Ectodermal cell (in vitro differentiated cells): Measurements from ENCODE around the gene APLF.
"Not testable (repeated sequence)": the region's sequence is repeated elsewhere in the genome, so short reads cannot be mapped to it uniquely, and the experiment has no call there.

Experiments
- H3K27ac ChIP-seq: 2 replicates; pipeline ENCODE4 v1.7.0; 2013; ENCODE audit warnings: mild to moderate bottlenecking, low read depth, low read length; ENCODE audit not compliant: insufficient read depth, poor library complexity, severe bottlenecking
- H3K27me3 ChIP-seq: 2 replicates; pipeline ENCODE4 v1.7.0; 2013; ENCODE audit warnings: mild to moderate bottlenecking, low read length; ENCODE audit not compliant: insufficient read depth, control insufficient read depth, poor library complexity, severe bottlenecking
- H3K36me3 ChIP-seq: one replicate; pipeline ENCODE4 v1.7.0; 2013; ENCODE audit warnings: low read length; ENCODE audit not compliant: control insufficient read depth, insufficient read depth
- H3K4me1 ChIP-seq: one replicate; pipeline ENCODE4 v1.7.0; 2013; ENCODE audit warnings: low read length; ENCODE audit not compliant: control insufficient read depth, insufficient read depth
- H3K4me3 ChIP-seq: 2 replicates; pipeline ENCODE4 v1.7.0; 2013; ENCODE audit warnings: low read depth, low read length, control low read depth; ENCODE audit not compliant: insufficient read depth
- H3K9me3 ChIP-seq: 2 replicates; pipeline ENCODE4 v1.7.0; 2013; ENCODE audit warnings: mild to moderate bottlenecking, low read length, moderate library complexity; ENCODE audit not compliant: control insufficient read depth
- WGBS, 2 experiments: methylation state at CpG; one replicate each; pipeline ENCODE4 v1.1.7; 2013; ENCODE audit warnings: missing lambda C conversion rate in 2 of 2; 5-methylcytosine and 5-hydroxymethylcytosine counted together

Gene APLF

DNA sequence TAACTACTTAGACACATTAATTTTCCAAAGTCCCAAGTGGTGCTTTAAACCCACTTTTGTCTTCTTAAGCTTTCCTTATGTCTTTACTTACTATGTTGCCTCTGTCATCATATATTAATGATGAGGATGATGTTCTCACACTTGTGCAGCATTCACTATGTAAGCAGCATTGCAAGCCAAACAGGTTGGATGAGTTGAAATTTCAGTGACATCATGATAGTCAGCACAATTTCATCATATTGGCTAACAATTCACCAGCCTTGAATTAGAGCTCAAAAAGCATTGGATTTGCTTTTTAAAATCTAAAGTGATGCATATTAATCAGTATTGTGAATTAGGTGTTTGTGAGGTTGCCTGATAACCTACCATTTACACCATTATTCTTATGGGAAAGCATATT is 7.7 kb downstream of the APLF start:
- Histone ChIP-seq H3K27me3 (no peaks in the 10 kb centered on the region), H3K36me3 (no peaks in the 10 kb centered on the region), H3K27ac (no peak overlapping the region), H3K9me3 (no peaks in the 10 kb centered on the region), H3K4me1 (no peaks in the 10 kb centered on the region), H3K4me3 (no peak overlapping the region)

DNA sequence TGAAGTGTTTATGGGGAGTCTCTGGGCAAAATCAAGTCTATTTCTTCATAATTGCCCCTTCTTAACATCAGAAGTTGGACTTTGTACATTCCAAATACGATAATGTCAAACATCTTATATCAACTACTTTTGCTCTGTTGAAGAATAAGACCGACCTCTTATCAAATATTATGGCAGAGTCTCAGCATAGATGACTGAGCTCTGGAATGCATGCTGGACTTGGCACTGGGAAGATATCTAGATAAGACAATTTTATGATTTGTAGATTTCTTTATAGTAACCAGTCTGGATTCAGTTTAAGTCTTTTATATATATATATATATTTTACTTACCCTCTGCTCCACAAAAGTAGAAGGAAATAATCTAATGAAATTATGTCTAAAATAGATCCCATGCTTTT is 8.2 kb downstream of the APLF start:
- Histone ChIP-seq H3K27ac (no peak overlapping the region), H3K4me1 (no peaks in the 10 kb centered on the region), H3K9me3 (no peaks in the 10 kb centered on the region), H3K36me3 (no peaks in the 10 kb centered on the region), H3K27me3 (no peaks in the 10 kb centered on the region), H3K4me3 (no peak overlapping the region)
- 93 to 98% methylated on average over 2 of the region's 2 CpGs for WGBS, 2 experiments

DNA sequence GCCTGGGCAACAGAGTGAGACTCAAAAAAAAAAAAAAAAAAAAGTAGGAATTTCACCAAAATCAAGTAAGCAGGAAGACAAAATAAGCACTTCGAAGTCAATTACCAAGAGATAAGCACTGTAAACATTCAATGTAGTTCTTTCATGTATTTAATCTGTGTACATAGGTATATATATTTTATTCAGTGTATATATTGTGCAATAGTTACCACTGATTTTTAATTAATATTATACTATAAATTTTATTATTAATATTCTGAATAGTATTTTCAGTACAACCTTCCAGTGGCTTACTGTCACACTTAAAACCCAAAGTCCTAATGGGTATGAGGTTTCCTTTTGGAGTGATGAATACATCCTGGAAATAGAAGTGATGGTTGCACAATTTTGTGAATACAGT is 9.1 kb downstream of the APLF start:
- H3K36me3 ChIP-seq, result no peaks in the 10 kb centered on the region
- H3K27ac ChIP-seq, result no peak overlapping the region
- H3K4me1 ChIP-seq, result no peaks in the 10 kb centered on the region
- H3K27me3 ChIP-seq, result no peaks in the 10 kb centered on the region
- no peaks in the 10 kb centered on the region for H3K9me3 ChIP-seq
- no peak overlapping the region for H3K4me3 ChIP-seq
- no CpG with 5 or more reads among the region's 1 CpG for WGBS, 2 experiments

DNA sequence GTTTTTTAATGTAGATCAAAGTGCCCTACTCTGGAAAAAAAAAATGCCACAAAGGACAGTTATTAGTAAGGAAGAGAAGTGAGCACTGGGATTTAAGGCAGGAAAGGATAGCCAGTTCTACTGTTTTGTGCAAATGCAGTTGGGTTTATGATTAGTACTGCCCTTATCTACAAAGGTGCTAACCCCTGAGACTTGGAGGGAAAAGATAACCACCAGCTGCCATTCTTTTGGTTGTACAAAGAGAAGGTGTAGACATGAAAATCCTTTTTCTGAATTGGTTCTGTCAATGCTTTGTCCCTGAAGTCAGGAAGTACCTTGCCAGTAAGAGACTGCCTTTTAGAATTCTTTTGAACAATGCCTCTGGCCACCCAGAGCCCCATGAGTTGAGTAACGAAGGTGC is 11.3 kb downstream of the APLF start:
- Histone ChIP-seq H3K4me3 (no peak overlapping the region), H3K36me3 (no peaks in the 10 kb centered on the region), H3K4me1 (no peaks in the 10 kb centered on the region), H3K27me3 (no peaks in the 10 kb centered on the region), H3K27ac (no peak overlapping the region), H3K9me3 (no peaks in the 10 kb centered on the region)
- WGBS, 2 experiments, result 100% methylated on average over 1 of the region's 1 CpG; no CpG with 5 or more reads in 1 of the 2 experiments

DNA sequence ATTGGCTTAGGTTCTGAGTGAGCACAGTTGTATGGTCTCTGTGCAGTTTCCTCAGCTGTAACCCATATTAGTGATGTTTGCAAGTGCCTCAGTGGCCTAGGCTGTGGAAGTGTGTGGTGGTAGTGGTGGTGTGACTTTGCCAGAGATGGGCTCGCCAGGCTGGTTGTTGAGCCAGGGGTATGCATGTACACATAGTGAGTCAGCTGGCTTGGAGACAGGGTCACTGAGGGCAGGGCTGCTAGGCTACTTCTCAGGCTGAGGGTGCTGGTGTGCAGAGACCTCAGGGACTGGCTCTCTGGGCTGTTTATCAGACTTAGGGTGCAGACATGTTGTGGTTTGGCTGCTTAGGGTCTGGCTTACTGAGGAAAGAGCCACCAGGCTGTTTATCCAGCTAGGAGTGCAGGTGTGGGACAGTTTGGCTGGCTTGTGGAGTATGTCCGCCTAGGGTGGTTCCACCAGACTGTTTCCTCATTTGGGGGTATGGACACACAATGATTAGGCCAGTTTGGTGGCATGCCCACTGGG is 15.0 kb downstream of the APLF start:
- no peaks in the 10 kb centered on the region for H3K9me3 ChIP-seq
- no peaks in the 10 kb centered on the region for H3K4me1 ChIP-seq
- H3K27me3 ChIP-seq, result no peaks in the 10 kb centered on the region
- H3K36me3 ChIP-seq, result no peaks in the 10 kb centered on the region
- 89 to 91% methylated on average over 2 of the region's 2 CpGs for WGBS, 2 experiments
- no peak overlapping the region for H3K27ac ChIP-seq
- no peak overlapping the region for H3K4me3 ChIP-seq

DNA sequence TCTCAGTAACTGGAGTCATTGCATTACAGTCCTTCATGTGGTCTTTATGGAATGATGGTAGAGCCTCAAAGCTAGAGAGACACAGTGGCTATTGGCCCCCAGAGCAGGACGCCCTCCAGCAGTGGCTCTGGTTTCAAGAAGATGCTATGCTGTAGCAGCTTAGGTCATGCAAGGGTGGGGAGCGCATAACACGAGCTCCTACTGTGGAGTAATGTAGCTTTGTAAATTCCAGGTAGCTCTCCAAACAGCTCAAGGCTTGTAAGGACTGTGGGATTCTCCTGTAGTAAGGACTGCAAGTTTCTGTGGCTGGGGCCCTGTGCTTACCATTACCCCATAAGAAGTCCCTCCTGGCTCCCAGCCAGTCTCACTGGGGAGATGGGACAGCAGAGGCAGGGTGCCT is 15.6 kb downstream of the APLF start:
- Histone ChIP-seq H3K27me3 (no peaks in the 10 kb centered on the region), H3K27ac (no peak overlapping the region), H3K4me1 (no peaks in the 10 kb centered on the region), H3K36me3 (no peaks in the 10 kb centered on the region), H3K4me3 (no peak overlapping the region), H3K9me3 (no peaks in the 10 kb centered on the region)
- 83 to 87% methylated on average over 3 of the region's 3 CpGs for WGBS, 2 experiments

DNA sequence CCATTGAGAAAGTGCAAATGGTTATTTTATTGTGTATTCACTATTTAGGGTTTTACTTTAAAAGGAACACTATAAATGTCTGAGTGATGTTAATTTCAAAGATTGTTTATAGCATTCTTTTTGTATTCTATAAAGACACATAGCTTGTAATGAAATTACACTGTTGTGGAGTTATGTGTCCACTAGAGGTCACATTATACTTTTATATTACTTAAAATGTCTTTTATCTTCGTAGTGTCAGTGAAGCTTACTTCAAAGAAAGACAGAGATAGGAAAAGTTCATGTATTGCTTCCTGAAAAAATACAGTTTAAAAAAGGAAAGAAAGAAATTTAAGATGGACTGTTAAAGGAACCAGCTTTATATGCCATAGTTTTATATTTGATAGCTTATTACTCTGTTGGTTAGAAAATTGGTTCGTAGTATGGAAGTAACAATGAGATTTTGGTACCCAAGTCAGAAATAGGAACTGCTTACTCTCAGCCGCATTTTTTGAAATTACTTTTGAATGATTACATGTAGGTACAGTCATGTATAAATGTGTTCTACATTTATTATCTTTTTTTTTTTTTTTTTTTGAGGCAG is 20.5 kb downstream of the APLF start:
- H3K36me3 ChIP-seq, result no peaks in the 10 kb centered on the region
- H3K27me3 ChIP-seq, result no peaks in the 10 kb centered on the region
- no peaks in the 10 kb centered on the region for H3K9me3 ChIP-seq
- no peak overlapping the region for H3K27ac ChIP-seq
- WGBS, 2 experiments, result 51 to 81% methylated on average over 2 to 3 of the region's 3 CpGs
- no peaks in the 10 kb centered on the region for H3K4me1 ChIP-seq
- H3K4me3 ChIP-seq, result no peak overlapping the region

DNA sequence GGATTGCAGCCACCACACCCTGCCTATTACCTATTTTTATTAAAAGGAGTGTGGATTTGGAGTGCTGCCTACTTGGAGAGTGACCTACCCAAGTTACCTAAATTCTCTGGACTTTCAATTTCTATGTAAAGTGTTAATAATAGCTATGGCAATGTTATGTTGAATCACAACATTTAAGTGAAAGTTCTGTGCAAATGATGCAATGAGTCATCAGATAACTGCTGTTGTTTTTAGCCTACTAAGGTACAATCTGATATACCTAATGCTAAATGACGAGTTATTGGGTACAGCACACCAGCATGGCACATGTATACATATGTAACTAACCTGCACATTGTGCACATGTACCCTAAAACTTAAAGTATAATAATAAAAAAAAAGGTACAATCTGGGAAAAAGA is 21.2 kb downstream of the APLF start:
- H3K36me3 ChIP-seq, H3K4me1 ChIP-seq, H3K27ac ChIP-seq, H3K4me3 ChIP-seq, H3K27me3 ChIP-seq, H3K9me3 ChIP-seq: not testable (repeated sequence)
- 100% methylated on average over 1 of the region's 1 CpG for WGBS, 2 experiments

DNA sequence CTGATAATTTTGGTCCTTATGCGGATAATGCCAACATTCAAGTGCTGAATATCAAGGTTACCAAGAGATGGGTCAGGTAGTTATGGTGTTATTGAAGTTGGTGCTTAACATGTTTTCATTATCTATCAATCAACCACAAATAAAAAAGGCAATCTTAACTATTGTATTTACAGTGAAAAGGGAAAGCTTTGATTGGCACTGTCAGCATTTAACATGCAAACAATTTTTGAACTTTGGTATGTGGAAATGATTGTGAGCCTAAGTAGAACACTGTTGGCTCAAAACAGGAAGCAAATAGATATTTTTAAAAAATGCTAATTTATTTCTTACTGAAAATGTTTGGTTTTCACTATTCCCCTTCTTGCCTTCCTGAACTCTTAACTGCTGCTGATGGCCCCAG is 21.9 kb downstream of the APLF start:
- no peaks in the 10 kb centered on the region for H3K36me3 ChIP-seq
- H3K4me1 ChIP-seq, result no peaks in the 10 kb centered on the region
- WGBS, 2 experiments, result 92 to 96% methylated on average over 1 of the region's 1 CpG
- no peaks in the 10 kb centered on the region for H3K9me3 ChIP-seq
- no peak overlapping the region for H3K27ac ChIP-seq
- H3K27me3 ChIP-seq, result no peaks in the 10 kb centered on the region
- H3K4me3 ChIP-seq, result no peak overlapping the region

DNA sequence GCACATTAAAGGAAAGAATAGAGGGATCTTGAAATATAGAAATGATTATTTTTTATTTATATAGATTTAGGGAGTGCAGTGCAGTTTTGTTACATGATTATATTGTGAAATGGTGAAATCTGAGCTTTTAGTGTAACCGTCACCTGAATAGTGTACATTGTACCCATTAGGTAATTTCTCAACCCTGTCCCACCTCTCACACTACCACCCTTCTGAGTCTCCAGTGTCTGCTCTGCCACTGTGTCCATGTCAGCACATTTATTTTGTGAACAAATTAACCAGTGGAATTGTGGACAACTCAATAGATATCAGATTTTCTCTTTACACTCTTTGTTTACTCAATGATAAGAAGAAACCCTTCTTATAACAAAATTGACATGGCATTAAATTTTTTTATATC is 24.2 kb downstream of the APLF start:
- H3K27me3 ChIP-seq, result no peaks in the 10 kb centered on the region
- no peaks in the 10 kb centered on the region for H3K4me1 ChIP-seq
- no peak overlapping the region for H3K27ac ChIP-seq
- H3K36me3 ChIP-seq, result no peaks in the 10 kb centered on the region
- 100% methylated on average over 1 of the region's 1 CpG; no CpG with 5 or more reads in 1 of the 2 experiments for WGBS, 2 experiments
- no peaks in the 10 kb centered on the region for H3K9me3 ChIP-seq
- no peak overlapping the region for H3K4me3 ChIP-seq

DNA sequence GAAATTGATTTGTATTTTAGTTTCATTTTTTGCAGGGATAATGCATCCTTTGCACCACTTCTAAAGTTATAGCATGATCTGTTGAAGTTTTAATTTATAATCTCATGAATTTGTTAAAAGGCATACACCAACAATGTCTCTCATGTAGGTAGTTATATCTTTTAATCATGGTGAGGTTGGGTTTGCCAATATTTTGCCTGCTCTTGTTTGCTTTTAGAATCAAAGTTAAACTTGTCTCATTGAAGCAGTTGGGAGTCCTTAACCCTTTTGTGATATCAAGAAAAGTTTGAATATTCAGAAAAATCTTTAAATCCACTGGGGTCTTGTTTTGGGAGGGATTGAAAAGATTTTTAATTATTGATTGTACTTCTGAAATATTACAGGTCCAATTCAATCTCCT is 31.7 kb downstream of the APLF start:
- Histone ChIP-seq H3K4me3 (no peak overlapping the region), H3K27ac (no peak overlapping the region)

More for the DNA sequence above, 31.7 kb downstream of the APLF start:
- no peaks in the 10 kb centered on the region for H3K9me3 ChIP-seq
- H3K36me3 ChIP-seq, result no peaks in the 10 kb centered on the region
- no peaks in the 10 kb centered on the region for H3K27me3 ChIP-seq
- H3K4me1 ChIP-seq, result no peaks in the 10 kb centered on the region
